Neural cell (in vitro differentiated cells): Measurements from ENCODE around the gene DNAJA3.

Experiments
- CTCF ChIP-seq: fragments of 450-650 bp; IDR thresholded peaks from 2 replicates; pipeline ENCODE4 v1.5.1; 2014; ENCODE audit warnings: antibody characterized with exemption, mild to moderate bottlenecking, moderate library complexity; ENCODE audit not compliant: poor library complexity, severe bottlenecking
- EP300 ChIP-seq: fragments of 450-650 bp; conservative IDR thresholded peaks from 2 replicates; pipeline ENCODE4 v1.6.1; 2014; ENCODE audit warnings: antibody characterized with exemption, mild to moderate bottlenecking, moderate library complexity; ENCODE audit not compliant: poor library complexity, severe bottlenecking
- EZH2 ChIP-seq: fragments of 200-600, 300-800 bp; shearing (Covaris generic), sonication (generic); IDR thresholded peaks from 2 replicates; pipeline ENCODE4 v1.6.1; 2014; ENCODE audit warnings: antibody characterized with exemption, low read length, borderline replicate concordance, mild to moderate bottlenecking; ENCODE audit not compliant: insufficient read depth, poor library complexity, severe bottlenecking
- TAF1 ChIP-seq: IDR thresholded peaks from 2 replicates; pipeline ENCODE4 v1.6.1; 2012; ENCODE audit warnings: low read depth

- no peak for TF ChIP-seq CTCF
- TF ChIP-seq EP300: no peak
- no peak for TF ChIP-seq EZH2
- no peak for TF ChIP-seq TAF1
Observed at GRCh38 chr16:4437366-4437765, 11.7 kb downstream of the DNAJA3 start.
